ENCODE results near the gene TMEM97.

- TF ChIP-seq POLR2AphosphoS5 (IDR thresholded peaks at IDR 0.05; ENCODE audit: low read depth, low read length): no peak
- TF ChIP-seq POLR2A (IDR thresholded peaks at IDR 0.05; ENCODE audit: low read depth, low read length): no peak
- TF ChIP-seq TAF1 (IDR thresholded peaks at IDR 0.05; ENCODE audit: low read depth, low read length): no peak
- TF ChIP-seq PAX5 (IDR thresholded peaks at IDR 0.05; ENCODE audit: insufficient read depth, low read length, severe bottlenecking): no peak
- TF ChIP-seq SPI1 (IDR thresholded peaks at IDR 0.05; ENCODE audit: low read depth, low read length): no peak
Measured at GRCh38 chr17:28317966-28318758, 838 bp upstream of the TMEM97 start.

Data from GM12891 (cell line).